ENCODE results near the gene ANKRD63. TPM values are rescaled to one million over a fixed set of nuclear protein-coding genes. Genes with fewer than 3 reads are reported as not detected.

The ANKRD63 gene
- total and polyA plus RNA-seq, 2 of the 13 experiments (the other 11 are each of a cell fraction or from before 2014, with no cell fraction given): not detected

DNA sequence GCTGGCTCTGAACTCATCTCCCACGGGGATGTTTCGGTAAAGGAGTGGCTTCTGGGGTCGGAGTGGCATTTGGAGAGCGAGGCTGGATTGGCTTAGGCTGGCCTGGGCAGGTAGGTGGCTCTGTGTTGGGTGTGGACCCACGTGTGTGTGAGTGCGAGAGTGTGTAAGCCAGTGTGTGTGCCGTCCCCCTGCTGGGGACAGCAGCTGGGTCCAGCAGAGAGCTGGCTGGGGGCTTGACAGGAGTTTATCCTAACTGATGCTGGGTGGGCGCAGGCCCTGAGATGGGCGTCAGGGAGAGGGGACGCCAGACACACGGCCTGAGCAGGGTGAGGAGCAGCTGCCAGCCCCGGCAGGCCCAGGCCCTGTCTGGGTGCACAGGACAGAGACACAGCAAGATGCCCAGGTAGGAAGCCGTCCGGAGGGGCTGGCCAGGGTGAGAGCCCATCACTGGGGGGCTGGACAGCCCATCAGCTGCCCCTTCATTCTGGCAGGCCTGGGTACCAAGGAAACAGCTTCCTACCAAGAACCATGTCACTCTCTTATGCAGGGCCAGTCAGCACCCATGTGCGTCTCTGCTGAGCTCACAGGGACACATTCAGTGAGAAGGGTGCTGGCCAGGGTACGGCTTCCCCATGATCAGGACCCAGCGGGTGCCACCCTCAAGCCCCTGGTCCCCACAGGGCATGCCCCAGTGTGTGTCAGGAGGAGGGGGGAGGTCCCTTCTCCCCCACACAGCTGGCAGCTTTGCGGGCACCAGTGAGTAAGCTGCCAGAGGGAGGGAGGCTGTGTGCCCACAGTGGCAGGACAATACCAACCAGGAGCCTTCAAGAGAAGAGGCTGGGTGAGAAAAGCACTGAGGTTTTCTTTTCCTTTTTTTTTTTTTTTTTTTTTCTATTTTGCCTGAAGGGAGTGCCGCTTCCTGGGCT is 42.9 kb downstream of the ANKRD63 start (continued):
- TF ChIP-seq, protein P1, sequence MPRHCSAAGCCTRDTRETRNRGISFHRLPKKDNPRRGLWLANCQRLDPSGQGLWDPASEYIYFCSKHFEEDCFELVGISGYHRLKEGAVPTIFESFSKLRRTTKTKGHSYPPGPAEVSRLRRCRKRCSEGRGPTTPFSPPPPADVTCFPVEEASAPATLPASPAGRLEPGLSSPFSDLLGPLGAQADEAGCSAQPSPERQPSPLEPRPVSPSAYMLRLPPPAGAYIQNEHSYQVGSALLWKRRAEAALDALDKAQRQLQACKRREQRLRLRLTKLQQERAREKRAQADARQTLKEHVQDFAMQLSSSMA (CRISPR knock-in tag; IDR thresholded peaks at IDR 0.05): no peak
- TF ChIP-seq, protein P2, sequence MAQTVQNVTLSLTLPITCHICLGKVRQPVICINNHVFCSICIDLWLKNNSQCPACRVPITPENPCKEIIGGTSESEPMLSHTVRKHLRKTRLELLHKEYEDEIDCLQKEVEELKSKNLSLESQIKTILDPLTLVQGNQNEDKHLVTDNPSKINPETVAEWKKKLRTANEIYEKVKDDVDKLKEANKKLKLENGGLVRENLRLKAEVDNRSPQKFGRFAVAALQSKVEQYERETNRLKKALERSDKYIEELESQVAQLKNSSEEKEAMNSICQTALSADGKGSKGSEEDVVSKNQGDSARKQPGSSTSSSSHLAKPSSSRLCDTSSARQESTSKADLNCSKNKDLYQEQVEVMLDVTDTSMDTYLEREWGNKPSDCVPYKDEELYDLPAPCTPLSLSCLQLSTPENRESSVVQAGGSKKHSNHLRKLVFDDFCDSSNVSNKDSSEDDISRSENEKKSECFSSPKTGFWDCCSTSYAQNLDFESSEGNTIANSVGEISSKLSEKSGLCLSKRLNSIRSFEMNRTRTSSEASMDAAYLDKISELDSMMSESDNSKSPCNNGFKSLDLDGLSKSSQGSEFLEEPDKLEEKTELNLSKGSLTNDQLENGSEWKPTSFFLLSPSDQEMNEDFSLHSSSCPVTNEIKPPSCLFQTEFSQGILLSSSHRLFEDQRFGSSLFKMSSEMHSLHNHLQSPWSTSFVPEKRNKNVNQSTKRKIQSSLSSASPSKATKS (CRISPR knock-in tag; IDR thresholded peaks at IDR 0.05): no peak
- TF ChIP-seq ZNF232 (CRISPR knock-in tag; IDR thresholded peaks at IDR 0.05; ENCODE audit: borderline replicate concordance) (no peak), SMC3 (IDR thresholded peaks at IDR 0.05; ENCODE audit: low read length) (no peak), SALL2 (CRISPR knock-in tag; IDR thresholded peaks at IDR 0.05) (no peak), NR3C1 (CRISPR knock-in tag; IDR thresholded peaks at IDR 0.05) (no peak), ZNF234 (CRISPR knock-in tag; conservative IDR thresholded peaks at IDR 0.05) (no peak)
- TF ChIP-seq, protein P3, sequence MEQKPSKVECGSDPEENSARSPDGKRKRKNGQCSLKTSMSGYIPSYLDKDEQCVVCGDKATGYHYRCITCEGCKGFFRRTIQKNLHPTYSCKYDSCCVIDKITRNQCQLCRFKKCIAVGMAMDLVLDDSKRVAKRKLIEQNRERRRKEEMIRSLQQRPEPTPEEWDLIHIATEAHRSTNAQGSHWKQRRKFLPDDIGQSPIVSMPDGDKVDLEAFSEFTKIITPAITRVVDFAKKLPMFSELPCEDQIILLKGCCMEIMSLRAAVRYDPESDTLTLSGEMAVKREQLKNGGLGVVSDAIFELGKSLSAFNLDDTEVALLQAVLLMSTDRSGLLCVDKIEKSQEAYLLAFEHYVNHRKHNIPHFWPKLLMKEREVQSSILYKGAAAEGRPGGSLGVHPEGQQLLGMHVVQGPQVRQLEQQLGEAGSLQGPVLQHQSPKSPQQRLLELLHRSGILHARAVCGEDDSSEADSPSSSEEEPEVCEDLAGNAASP (CRISPR knock-in tag; IDR thresholded peaks at IDR 0.05; ENCODE audit: borderline replicate concordance): no peak
- TF ChIP-seq, protein P4, sequence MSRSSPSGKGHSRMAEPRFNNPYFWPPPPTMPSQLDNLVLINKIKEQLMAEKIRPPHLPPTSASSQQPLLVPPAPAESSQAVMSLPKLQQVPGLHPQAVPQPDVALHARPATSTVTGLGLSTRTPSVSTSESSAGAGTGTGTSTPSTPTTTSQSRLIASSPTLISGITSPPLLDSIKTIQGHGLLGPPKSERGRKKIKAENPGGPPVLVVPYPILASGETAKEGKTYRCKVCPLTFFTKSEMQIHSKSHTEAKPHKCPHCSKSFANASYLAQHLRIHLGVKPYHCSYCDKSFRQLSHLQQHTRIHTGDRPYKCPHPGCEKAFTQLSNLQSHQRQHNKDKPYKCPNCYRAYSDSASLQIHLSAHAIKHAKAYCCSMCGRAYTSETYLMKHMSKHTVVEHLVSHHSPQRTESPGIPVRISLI (CRISPR knock-in tag; IDR thresholded peaks at IDR 0.05; ENCODE audit: borderline replicate concordance): no peak
- TF ChIP-seq, protein P5, sequence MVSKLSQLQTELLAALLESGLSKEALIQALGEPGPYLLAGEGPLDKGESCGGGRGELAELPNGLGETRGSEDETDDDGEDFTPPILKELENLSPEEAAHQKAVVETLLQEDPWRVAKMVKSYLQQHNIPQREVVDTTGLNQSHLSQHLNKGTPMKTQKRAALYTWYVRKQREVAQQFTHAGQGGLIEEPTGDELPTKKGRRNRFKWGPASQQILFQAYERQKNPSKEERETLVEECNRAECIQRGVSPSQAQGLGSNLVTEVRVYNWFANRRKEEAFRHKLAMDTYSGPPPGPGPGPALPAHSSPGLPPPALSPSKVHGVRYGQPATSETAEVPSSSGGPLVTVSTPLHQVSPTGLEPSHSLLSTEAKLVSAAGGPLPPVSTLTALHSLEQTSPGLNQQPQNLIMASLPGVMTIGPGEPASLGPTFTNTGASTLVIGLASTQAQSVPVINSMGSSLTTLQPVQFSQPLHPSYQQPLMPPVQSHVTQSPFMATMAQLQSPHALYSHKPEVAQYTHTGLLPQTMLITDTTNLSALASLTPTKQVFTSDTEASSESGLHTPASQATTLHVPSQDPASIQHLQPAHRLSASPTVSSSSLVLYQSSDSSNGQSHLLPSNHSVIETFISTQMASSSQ (IDR thresholded peaks at IDR 0.05; ENCODE audit: low read depth): no peak
- TF ChIP-seq, protein P5 (CRISPR knock-in tag; IDR thresholded peaks at IDR 0.05; ENCODE audit: borderline replicate concordance): no peak
